B cell (primary cell): ENCODE data around the gene RNGTT. TPM values are rescaled to one million over a fixed set of nuclear protein-coding genes. Genes with fewer than 3 reads are reported as not detected.

Source experiments
- ATAC-seq: fragments of 200-7000 bp; cut with Tn5 transposase; one replicate; pipeline ENCODE4 v1.10.0; 2021; ENCODE audit warnings: low read depth, mild to moderate bottlenecking, moderate number of reproducible peaks, moderate library complexity
- CTCF ChIA-PET: fragments of 350-600 bp; sonication (Branson Sonifier 250); formaldehyde crosslinking; loops from one replicate; lab custom pipeline; 2021; ENCODE audit warnings: antibody characterized with exemption, inconsistent platforms; lab: Charles Lee
- POLR2A ChIA-PET: fragments of 350-600 bp; sonication (Branson Sonifier 250); formaldehyde crosslinking; loops from one replicate; lab custom pipeline; 2021; ENCODE audit warnings: antibody characterized with exemption; lab: Charles Lee
- DNase-seq: peaks from one replicate; pipeline ENCODE4 v3.0.0; 2013
- H2AFZ ChIP-seq: 2 replicates; pipeline ENCODE4 v1.6.1; 2012; ENCODE audit warnings: mild to moderate bottlenecking, low read depth, low read length; ENCODE audit not compliant: insufficient read depth, poor library complexity, severe bottlenecking
- H3K27ac ChIP-seq, 2 donors: 1 replicate in 1 of 2; 2 replicates in 1 of 2; pipeline ENCODE4 v1.5.1; 2012 to 2013; ENCODE audit warnings: low read length in 2 of 2, mild to moderate bottlenecking in 2 of 2, moderate library complexity in 1 of 2
- H3K27me3 ChIP-seq, 4 experiments: fragments of 200-600 bp in 1 of 4; sonication (generic) in 1 of 4; replicated peaks in 1 of 4; 1 replicate in 2 of 4; 2 replicates in 2 of 4; pipeline versions ENCODE4 v1.6.1 to v1.7.0; 2013 to 2016; ENCODE audit warnings: low read length in 3 of 4, mild to moderate bottlenecking in 2 of 4, mixed read lengths in 1 of 4, moderate library complexity in 1 of 4; ENCODE audit not compliant: insufficient read depth in 4 of 4, control insufficient read depth in 3 of 4; ENCODE audit errors: control extremely low read depth in 1 of 4
- H3K36me3 ChIP-seq, 2 experiments: replicated peaks in 1 of 2; 1 replicate in 1 of 2; 2 replicates in 1 of 2; pipeline versions ENCODE4 v1.6.1 to v1.7.1; 2013; ENCODE audit warnings: low read length in 1 of 2; ENCODE audit not compliant: insufficient read depth in 2 of 2, control insufficient read depth in 1 of 2; ENCODE audit errors: control extremely low read depth in 1 of 2, extremely low read depth in 1 of 2
- H3K4me1 ChIP-seq, 2 donors: fragments of 200-600 bp in 1 of 2; sonication (generic) in 1 of 2; 1 replicate in 1 of 2; 2 replicates in 1 of 2; pipeline versions ENCODE4 v1.5.1 to v1.6.1; 2013 to 2017; ENCODE audit warnings: low read length in 2 of 2; ENCODE audit not compliant: control insufficient read depth in 2 of 2, insufficient read depth in 2 of 2
- H3K4me2 ChIP-seq: replicated peaks from 2 replicates; pipeline ENCODE3; 2012; ENCODE audit warnings: mild to moderate bottlenecking, low read depth, low read length; ENCODE audit not compliant: poor library complexity, severe bottlenecking
- H3K4me3 ChIP-seq, 5 experiments: fragments of 200-600 bp in 1 of 5; sonication (generic) in 1 of 5; 1 replicate in 3 of 5; 2 replicates in 2 of 5; pipeline versions ENCODE4 v1.5.1 to v1.7.0; 2011 to 2016; ENCODE audit warnings: low read length in 4 of 5, mild to moderate bottlenecking in 4 of 5, low read depth in 2 of 5, control low read depth in 1 of 5, moderate library complexity in 1 of 5; ENCODE audit not compliant: insufficient read depth in 1 of 5; ENCODE audit errors: control extremely low read depth in 1 of 5, extremely low read depth in 1 of 5
- H3K79me2 ChIP-seq: fragments of 200-600 bp; sonication (generic); one replicate; pipeline ENCODE4 v1.6.0; 2016; ENCODE audit warnings: low read length; ENCODE audit not compliant: control insufficient read depth, insufficient read depth
- H3K9ac ChIP-seq: fragments of 200-600 bp; sonication (generic); 2 replicates; pipeline ENCODE4 v1.6.1; 2017; ENCODE audit warnings: mild to moderate bottlenecking, low read length, moderate library complexity
- H3K9me3 ChIP-seq, 3 donors: one replicate each; pipeline versions ENCODE4 v1.6.1 to v1.7.1; 2013; ENCODE audit warnings: low read length in 2 of 3; ENCODE audit not compliant: control insufficient read depth in 2 of 3, insufficient read depth in 1 of 3; ENCODE audit errors: control extremely low read depth in 1 of 3
- H4K20me1 ChIP-seq: 2 replicates; pipeline ENCODE4 v1.6.0; 2012; ENCODE audit warnings: mild to moderate bottlenecking, low read length; ENCODE audit not compliant: insufficient read depth, control insufficient read depth, poor library complexity, severe bottlenecking
- H3K27ac Mint-ChIP-seq: one replicate; pipeline ENCODE4 v1.8.0; 2021; ENCODE audit warnings: mixed read lengths
- H3K27me3 Mint-ChIP-seq: one replicate; pipeline ENCODE4 v1.8.0; 2021; ENCODE audit warnings: mixed read lengths
- H3K4me1 Mint-ChIP-seq: one replicate; pipeline ENCODE4 v1.8.0; 2021; ENCODE audit warnings: mixed read lengths
- H3K4me3 Mint-ChIP-seq: one replicate; pipeline ENCODE4 v1.8.0; 2021; ENCODE audit warnings: mixed read lengths
- H3K9me3 Mint-ChIP-seq: one replicate; pipeline ENCODE4 v1.8.0; 2022; ENCODE audit warnings: mixed read lengths; ENCODE audit not compliant: insufficient read depth
- CTCF ChIP-seq: fragments of 200-600 bp; IDR thresholded peaks from one replicate; pipeline ENCODE4 v1.8.0; 2022; ENCODE audit warnings: antibody characterized with exemption, mild to moderate bottlenecking
- EZH2 ChIP-seq: IDR thresholded peaks from 2 replicates; pipeline ENCODE4 v1.6.1; 2012; ENCODE audit warnings: borderline replicate concordance, low read depth, mild to moderate bottlenecking, moderate library complexity, low read length; ENCODE audit not compliant: insufficient read depth, poor library complexity, severe bottlenecking
- WGBS: methylation state at CpG from one replicate; pipeline ENCODE4 v1.1.5; 2013; ENCODE audit warnings: missing lambda C conversion rate; ENCODE audit not compliant: insufficient coverage; 5-methylcytosine and 5-hydroxymethylcytosine counted together
- intact Hi-C: fragments of 100-400 bp; cut with micrococcal nuclease; formaldehyde crosslinking; loops from one replicate; pipeline ENCODE4 v1.10.0; 2022
- polyA plus RNA-seq: library from polyadenylated mRNA; depleted of rRNA; stranded (reverse); fragments of >200 nt; gene quantifications from 2 replicates; pipeline ENCODE4 v1.2.3, GENCODE V29; 2012
- total RNA-seq, 2 donors: library from RNA; stranded (reverse); fragments of 120-200 nt in 1 of 2; gene quantifications; 1 replicate in 1 of 2; 2 replicates in 1 of 2; pipeline versions ENCODE4 v1.2.3 to v1.2.4, GENCODE V29; 2013 to 2022

RNGTT gene
- total and polyA plus RNA-seq, 2 donors (not counting 1 experiment from before 2014, with no cell fraction given), result 10.8 to 29.1 TPM

DNA sequence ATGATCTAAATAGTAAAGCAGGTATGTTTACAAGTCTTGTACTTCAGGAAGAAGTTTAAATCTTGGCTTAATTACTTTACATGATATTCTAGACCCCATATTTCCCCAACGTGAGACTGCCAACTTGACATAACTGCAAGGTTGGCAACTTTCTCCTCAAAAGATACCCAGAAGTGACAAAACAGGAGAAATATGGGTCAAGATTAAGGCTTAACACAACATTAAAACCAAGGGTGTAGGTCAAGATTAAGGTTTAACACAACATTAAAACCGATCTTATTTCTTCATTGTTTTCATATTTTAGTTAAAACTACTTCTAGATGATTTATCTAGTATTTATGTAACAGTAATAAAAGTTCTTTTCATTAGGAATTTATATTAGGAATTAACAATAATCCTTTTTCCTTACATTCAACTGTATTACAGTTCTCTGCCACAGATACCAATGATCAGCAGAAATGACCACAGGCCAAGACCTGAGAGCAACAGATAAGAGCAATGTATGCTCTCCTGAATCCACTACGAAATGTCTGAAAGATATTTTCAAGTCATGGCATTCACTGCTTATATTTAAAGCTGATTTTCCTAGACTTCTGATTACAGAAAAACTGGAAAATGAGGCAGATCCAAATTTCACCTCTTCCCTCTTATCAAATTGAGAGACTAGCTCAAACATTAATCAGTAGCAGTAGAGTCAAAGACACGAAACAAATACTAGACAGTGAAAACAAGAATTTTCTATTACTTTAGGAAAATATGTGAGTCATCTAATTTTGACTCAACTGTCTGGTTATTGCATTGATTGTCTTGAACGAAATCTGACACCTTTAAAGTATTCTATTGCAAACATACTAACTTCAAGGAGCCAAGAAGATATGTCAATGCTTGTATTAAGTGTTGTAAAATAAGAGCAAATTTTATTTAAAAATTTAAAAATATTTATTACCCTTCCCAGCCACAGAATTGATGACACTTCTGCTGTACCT, 72.3 kb downstream of the RNGTT start:
- Mint-ChIP-seq H3K27ac (no peak overlapping the region), H3K4me1 (no peaks in the 10 kb centered on the region), H3K27me3 (no peaks in the 10 kb centered on the region), H3K4me3 (no peak overlapping the region), H3K9me3 (no peaks in the 10 kb centered on the region)
- ChIA-PET CTCF (interaction anchor here (2.5 kb wide), 1 partner anchor 20 kb away, joined by 9 read pairs; no protein-coding TSS in a partner anchor), POLR2A (no interaction called here)
- H2AFZ ChIP-seq, result no peak overlapping the region
- peaks cover 0 to under 1% (median 0%) of the 10 kb centered on the region in 3 donors for H3K9me3 ChIP-seq
- H3K36me3 ChIP-seq, result peaks cover 1 to 13% of the 10 kb centered on the region in 2 experiments
- ATAC-seq (no peak), DNase-seq (no peak)
- no peak overlapping the region for H3K27ac ChIP-seq
- H3K9ac ChIP-seq, result no peak overlapping the region
- no peaks in the 10 kb centered on the region for H3K27me3 ChIP-seq
- H3K4me2 ChIP-seq, result no peak overlapping the region
- TF ChIP-seq EZH2, result no peak
- TF ChIP-seq CTCF, result no peak
- whole genome bisulfite sequencing, result 100% methylated on average over 1 of the region's 5 CpGs
- no peaks in the 10 kb centered on the region for H4K20me1 ChIP-seq
- intact Hi-C loops, result no loop called here
- H3K4me3 ChIP-seq, result no peak overlapping the region
- H3K79me2 ChIP-seq, result no peaks in the 10 kb centered on the region
- H3K4me1 ChIP-seq, result no peaks in the 10 kb centered on the region

DNA sequence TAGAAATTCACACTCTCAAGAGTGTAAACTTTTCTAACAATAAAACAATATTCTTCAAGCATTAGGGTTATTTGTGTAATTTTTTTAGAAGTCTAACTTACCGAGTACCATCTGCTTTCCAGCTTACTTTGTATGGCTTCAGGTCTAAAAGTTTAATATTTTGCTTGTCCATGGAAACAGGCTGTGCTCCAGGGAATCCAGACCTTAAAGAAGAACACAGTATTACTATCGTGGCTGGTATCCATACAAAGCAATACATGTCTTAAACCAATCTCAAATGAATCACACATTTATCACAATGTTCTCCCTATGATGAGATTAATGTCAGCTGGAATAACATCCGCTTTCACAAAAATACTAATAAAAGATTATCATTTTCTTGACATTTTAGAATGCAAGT, 73.0 kb downstream of the RNGTT start:
- H3K27me3 Mint-ChIP-seq, result no peaks in the 10 kb centered on the region
- intact Hi-C loops, result no loop called here
- H3K4me3 Mint-ChIP-seq, result no peak overlapping the region
- ChIA-PET POLR2A (no interaction called here), CTCF (interaction anchor here (2.5 kb wide), 1 partner anchor 20 kb away, joined by 9 read pairs; no protein-coding TSS in a partner anchor)
- H4K20me1 ChIP-seq, result no peaks in the 10 kb centered on the region
- H3K79me2 ChIP-seq, result no peaks in the 10 kb centered on the region
- H2AFZ ChIP-seq, result no peak overlapping the region
- no peaks in the 10 kb centered on the region for H3K4me1 Mint-ChIP-seq
- H3K4me2 ChIP-seq, result no peak overlapping the region
- H3K27ac Mint-ChIP-seq, result no peak overlapping the region
- no peak for DNase-seq
- no peaks in the 10 kb centered on the region for H3K27me3 ChIP-seq
- 100% methylated on average over 1 of the region's 3 CpGs for whole genome bisulfite sequencing
- TF ChIP-seq EZH2 (no peak), CTCF (no peak)
- no peak overlapping the region for H3K9ac ChIP-seq
- H3K4me3 ChIP-seq, result no peak overlapping the region
- ATAC-seq, result no peak
- peaks cover 1 to 14% of the 10 kb centered on the region in 2 experiments for H3K36me3 ChIP-seq
- H3K9me3 Mint-ChIP-seq, result no peaks in the 10 kb centered on the region
- H3K4me1 ChIP-seq, result no peaks in the 10 kb centered on the region
- no peak overlapping the region for H3K27ac ChIP-seq
- H3K9me3 ChIP-seq, result peaks cover 0 to 5% (median 0%) of the 10 kb centered on the region in 3 donors
